IMR-90 (cell line): ENCODE results near the gene CNTRL. TPM values are rescaled to one million over a fixed set of nuclear protein-coding genes. Genes with fewer than 3 reads are reported as not detected.

Experiments used
- ATAC-seq: fragments of 200-7000 bp; cut with Tn5 transposase; 2 replicates; pipeline ENCODE4 v1.9.1; 2020; ENCODE audit warnings: low read depth, mild to moderate bottlenecking, moderate library complexity
- BruUV-seq: library from RNA; stranded (reverse); fragments of 400-500 nt; replicated peaks from 2 replicates; lab custom pipeline; 2021; lab: Mats Ljungman, UMichigan
- CTCF ChIA-PET: fragments of 300-600 bp; formaldehyde crosslinking; extraction: SDS; loops from one replicate; lab custom pipeline; 2021; ENCODE audit warnings: antibody characterized with exemption; lab: Yijun Ruan, JAX
- POLR2A ChIA-PET: fragments of 300-600 bp; sonication (Branson Sonifier 250); formaldehyde crosslinking; loops from one replicate; lab custom pipeline; 2022; ENCODE audit warnings: antibody characterized with exemption; ENCODE audit not compliant: unreplicated experiment; lab: Charles Lee
- DNase-seq: peaks from one replicate; pipeline ENCODE4 v3.0.0; 2013
- H2AFZ ChIP-seq: replicated peaks from 2 replicates; pipeline ENCODE3; 2013; ENCODE audit warnings: low read length, mild to moderate bottlenecking; ENCODE audit not compliant: poor library complexity
- H2AK5ac ChIP-seq: 2 replicates; pipeline ENCODE4 v1.6.1; 2013; ENCODE audit warnings: low read depth, low read length, inconsistent platforms
- H2AK9ac ChIP-seq: replicated peaks from 2 replicates; pipeline ENCODE3; 2013; ENCODE audit warnings: mild to moderate bottlenecking, low read depth, low read length, moderate library complexity; ENCODE audit not compliant: poor library complexity
- H2BK120ac ChIP-seq: 2 replicates; pipeline ENCODE4 v1.6.1; 2013; ENCODE audit warnings: low read depth, low read length, inconsistent platforms
- H2BK15ac ChIP-seq: 3 replicates; pipeline ENCODE4 v1.6.1; 2013; ENCODE audit warnings: low read depth, low read length, inconsistent platforms
- H2BK20ac ChIP-seq: 2 replicates; pipeline ENCODE4 v1.6.1; 2013; ENCODE audit warnings: low read depth, mild to moderate bottlenecking, inconsistent platforms, low read length, moderate library complexity
- H2BK5ac ChIP-seq: 2 replicates; pipeline ENCODE4 v1.6.1; 2013; ENCODE audit warnings: mild to moderate bottlenecking, low read depth, low read length, inconsistent platforms; ENCODE audit not compliant: poor library complexity, severe bottlenecking
- H3K14ac ChIP-seq: replicated peaks from 2 replicates; pipeline ENCODE4 v1.6.1; 2013; ENCODE audit warnings: low read depth, low read length, inconsistent platforms
- H3K18ac ChIP-seq: 2 replicates; pipeline ENCODE4 v1.6.1; 2013; ENCODE audit warnings: low read depth, low read length, control low read depth
- H3K23ac ChIP-seq: 2 replicates; pipeline ENCODE4 v1.6.1; 2013; ENCODE audit warnings: low read depth, low read length, inconsistent platforms
- H3K27ac ChIP-seq: 2 replicates; pipeline ENCODE4 v1.5.1; 2013; ENCODE audit warnings: mild to moderate bottlenecking, control low read depth, low read length; ENCODE audit not compliant: insufficient read depth
- H3K27me3 ChIP-seq: 2 replicates; pipeline ENCODE4 v1.6.1; 2013; ENCODE audit warnings: low read length; ENCODE audit not compliant: control insufficient read depth, insufficient read depth
- H3K36me3 ChIP-seq: 2 replicates; pipeline ENCODE4 v1.6.1; 2013; ENCODE audit warnings: low read length, mixed read lengths; ENCODE audit not compliant: control insufficient read depth, insufficient read depth
- H3K4ac ChIP-seq: 2 replicates; pipeline ENCODE4 v1.6.1; 2013; ENCODE audit warnings: low read depth, low read length, inconsistent platforms
- H3K4me1 ChIP-seq: 2 replicates; pipeline ENCODE4 v1.6.1; 2013; ENCODE audit warnings: low read length, mixed read lengths; ENCODE audit not compliant: control insufficient read depth, insufficient read depth
- H3K4me2 ChIP-seq: 2 replicates; pipeline ENCODE4 v1.6.1; 2013; ENCODE audit warnings: low read depth, mild to moderate bottlenecking, control low read depth, low read length, moderate library complexity
- H3K4me3 ChIP-seq: 2 replicates; pipeline ENCODE4 v1.5.1; 2013; ENCODE audit warnings: low read depth, mild to moderate bottlenecking, control low read depth, low read length, moderate library complexity; ENCODE audit not compliant: insufficient read depth
- H3K56ac ChIP-seq: 2 replicates; pipeline ENCODE4 v1.6.1; 2013; ENCODE audit warnings: low read length, inconsistent platforms; ENCODE audit not compliant: insufficient read depth; ENCODE audit errors: extremely low read depth
- H3K79me1 ChIP-seq, 2 experiments: 2 replicates each; pipeline ENCODE4 v1.6.1; 2013; ENCODE audit warnings: low read length in 2 of 2, inconsistent platforms in 1 of 2, low read depth in 1 of 2
- H3K9ac ChIP-seq: 2 replicates; pipeline ENCODE4 v1.6.1; 2013; ENCODE audit warnings: low read depth, low read length, control low read depth
- H3K9me1 ChIP-seq: 2 replicates; pipeline ENCODE4 v1.6.1; 2013; ENCODE audit warnings: low read length, inconsistent platforms; ENCODE audit not compliant: insufficient read depth
- H3K9me3 ChIP-seq: 2 replicates; pipeline ENCODE4 v1.6.1; 2013; ENCODE audit warnings: low read length; ENCODE audit not compliant: control insufficient read depth, insufficient read depth
- H4K20me1 ChIP-seq: 2 replicates; pipeline ENCODE4 v1.6.1; 2013; ENCODE audit warnings: low read length, inconsistent platforms; ENCODE audit not compliant: insufficient read depth
- H4K5ac ChIP-seq: 2 replicates; pipeline ENCODE4 v1.6.1; 2013; ENCODE audit warnings: mild to moderate bottlenecking, low read depth, low read length, control low read depth
- H4K8ac ChIP-seq, 2 experiments: 2 replicates each; pipeline ENCODE4 v1.6.1; 2013; ENCODE audit warnings: low read depth in 2 of 2, low read length in 2 of 2, control low read depth in 1 of 2, inconsistent platforms in 1 of 2
- H4K91ac ChIP-seq: 2 replicates; pipeline ENCODE4 v1.6.1; 2013; ENCODE audit warnings: low read depth, low read length, inconsistent platforms; ENCODE audit not compliant: insufficient read depth
- BHLHE40 ChIP-seq: fragments of 150-350 bp; IDR thresholded peaks from 2 replicates; pipeline ENCODE4 v1.6.1; 2016; ENCODE audit warnings: mild to moderate bottlenecking, low read depth, low read length
- ELK1 ChIP-seq: fragments of 150-350 bp; IDR thresholded peaks from 2 replicates; pipeline ENCODE4 v1.6.1; 2016; ENCODE audit warnings: low read depth, mild to moderate bottlenecking, low read length, moderate library complexity, borderline replicate concordance
- FOS ChIP-seq: fragments of 150-350 bp; IDR thresholded peaks from 2 replicates; pipeline ENCODE4 v1.6.1; 2016; ENCODE audit warnings: low read depth, low read length
- MXI1 ChIP-seq: IDR thresholded peaks from 2 replicates; pipeline ENCODE4 v1.6.1; 2012; ENCODE audit warnings: low read depth, mild to moderate bottlenecking, low read length, moderate library complexity, borderline replicate concordance
- NFE2L2 ChIP-seq: fragments of 150-350 bp; IDR thresholded peaks from 2 replicates; pipeline ENCODE4 v1.6.1; 2016; ENCODE audit warnings: low read depth, mild to moderate bottlenecking, low read length
- RCOR1 ChIP-seq: IDR thresholded peaks from 2 replicates; pipeline ENCODE4 v1.6.1; 2012; ENCODE audit warnings: mild to moderate bottlenecking, low read length, improper control_type of control experiment; ENCODE audit not compliant: insufficient replicate concordance
- USF2 ChIP-seq: fragments of 150-350 bp; IDR thresholded peaks from 2 replicates; pipeline ENCODE4 v1.6.1; 2017; ENCODE audit warnings: mild to moderate bottlenecking, antibody characterized with exemption, low read length, low read depth
- WGBS, 2 experiments: methylation state at CpG; one replicate each; pipeline versions ENCODE4 v1.1.5 to v1.1.7; 2013; ENCODE audit warnings: missing lambda C conversion rate in 2 of 2; ENCODE audit not compliant: insufficient read length in 1 of 2; ENCODE audit errors: extremely low coverage in 2 of 2; 5-methylcytosine and 5-hydroxymethylcytosine counted together
- dilution Hi-C: fragments of 300-500 bp; cut with HindIII; formaldehyde crosslinking; loops from one replicate; pipeline ENCODE4 v1.14.3; 2018; ENCODE audit warnings: low sequenced_read_pairs; ENCODE audit not compliant: unreplicated experiment
- in situ Hi-C: fragments of 300-500 bp; cut with MboI; formaldehyde crosslinking; loops from 3 replicates; pipeline ENCODE4 v1.14.3; 2019; ENCODE audit warnings: low sequenced_read_pairs, inconsistent platforms, mixed read lengths
- intact Hi-C: fragments of 100-400 bp; cut with micrococcal nuclease; formaldehyde crosslinking; loops from 2 replicates; pipeline ENCODE4 v1.10.0; 2022
- polyA plus RNA-seq, 3 experiments: library from polyadenylated mRNA; depleted of rRNA; stranded (reverse); fragments of >200 nt; gene quantifications; 2 replicates each; pipeline ENCODE4 v1.2.3, GENCODE V29; 2012; ENCODE audit warnings: low replicate concordance in 1 of 3
- total RNA-seq: library from RNA; depleted of rRNA; stranded (reverse); fragments of >200 nt; gene quantifications from 2 replicates; pipeline ENCODE4 v1.2.3, GENCODE V29; 2012

The CNTRL gene
- total and polyA plus RNA-seq, 2 of the 4 experiments (the other 2 are of a cell fraction): 4.5 to 7.3 TPM

- Histone ChIP-seq H2AK9ac (no peak overlapping the region), H2BK15ac (no peak overlapping the region), H3K9me3 (no peaks in the 10 kb centered on the region), H4K91ac (no peak overlapping the region), H3K9ac (no peak overlapping the region), H4K8ac (no peak overlapping the region), H2BK5ac (no peak overlapping the region), H2AFZ (no peak overlapping the region), H3K4me2 (no peak overlapping the region), H2BK120ac (no peak overlapping the region), H3K9me1 (no peaks in the 10 kb centered on the region), H3K4me3 (no peak overlapping the region), H3K27ac (no peak overlapping the region), H3K4me1 (no peaks in the 10 kb centered on the region), H3K18ac (no peak overlapping the region), H2BK20ac (no peak overlapping the region), H3K4ac (no peak overlapping the region), H3K79me1 (no peaks in the 10 kb centered on the region; a peak in 1 of 4 replicates), H3K27me3 (no peaks in the 10 kb centered on the region), H3K14ac (no peak overlapping the region), H3K36me3 (no peaks in the 10 kb centered on the region), H2AK5ac (no peak overlapping the region), H3K23ac (no peak overlapping the region), H4K5ac (no peak overlapping the region), H4K20me1 (no peaks in the 10 kb centered on the region), H3K56ac (no peak overlapping the region)
- in situ Hi-C loops: no loop called here
- ChIA-PET POLR2A (no interaction called here), CTCF (no interaction called here)
- intact Hi-C loops: no loop called here
- TF ChIP-seq ELK1 (no peak), RCOR1 (no peak), USF2 (no peak), BHLHE40 (no peak), FOS (no peak), NFE2L2 (no peak), MXI1 (no peak)
- dilution Hi-C loops: no loop called here
- ATAC-seq (no peak), DNase-seq (no peak)
- no TSS peak for BruUV-seq
- no CpG with 5 or more reads among the region's 1 CpG for WGBS, 2 experiments
These were observed 7.3 kb downstream of the CNTRL start for GRCh38 chr9:121082075-121082474.
